ENCODE measurements around the gene LSG1.

The LSG1 gene

GRCh38 chr3:194686816-194687637, 15.0 kb upstream of the LSG1 start:
- peak; percentile 23 for DNase-seq

GRCh38 chr3:194686414-194686815, 14.4 kb upstream of the LSG1 start:
- DNase-seq, result no peak

DNA sequence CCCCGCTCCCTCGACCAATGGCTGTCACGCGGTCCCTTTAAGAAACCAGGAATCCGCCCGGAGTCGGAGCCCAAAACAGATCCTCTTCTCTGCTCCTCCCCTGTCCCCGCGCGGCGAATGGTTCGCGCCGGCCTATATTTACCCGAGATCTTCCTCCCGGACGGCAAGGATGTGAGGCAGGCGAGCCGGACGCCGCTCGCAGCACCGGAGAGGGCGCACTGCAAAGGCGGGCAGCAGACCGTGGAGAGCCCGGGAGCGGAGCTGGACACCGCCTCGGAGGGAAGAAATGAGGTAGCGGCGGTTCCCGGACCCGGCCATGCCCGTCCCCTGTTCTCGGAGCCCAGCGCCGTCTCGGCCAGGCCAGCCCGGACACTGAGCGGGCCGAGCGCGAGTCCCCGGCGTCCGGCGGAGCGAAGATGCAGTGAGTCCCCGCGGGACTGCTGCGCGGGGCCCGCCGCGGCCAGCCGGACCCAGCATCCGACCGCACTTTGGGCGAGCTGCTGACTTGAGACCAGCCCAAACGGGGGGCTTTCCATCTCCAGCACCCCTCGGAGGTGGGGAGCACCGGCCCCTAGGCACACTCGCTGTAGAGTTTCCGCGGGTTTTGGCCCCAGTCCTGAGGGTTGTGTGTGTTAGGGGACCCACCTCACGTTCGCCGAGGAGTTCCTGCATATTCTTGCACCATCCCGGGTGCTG, 13.9 kb upstream of the LSG1 start, which contains the start of gene FAM43A:
Gene FAM43A (plus strand): TSS at position 166 of the 696 bp plus-strand sequence. CDS start 944 bp downstream, outside the sequence.
- DNase-seq, result peak; percentile 93

- no peak for DNase-seq
Measured at GRCh38 chr3:194685065-194685717, 13.2 kb upstream of the LSG1 start.

GRCh38 chr3:194683380-194683779, 11.4 kb upstream of the LSG1 start:
- DNase-seq, result no peak

DNA sequence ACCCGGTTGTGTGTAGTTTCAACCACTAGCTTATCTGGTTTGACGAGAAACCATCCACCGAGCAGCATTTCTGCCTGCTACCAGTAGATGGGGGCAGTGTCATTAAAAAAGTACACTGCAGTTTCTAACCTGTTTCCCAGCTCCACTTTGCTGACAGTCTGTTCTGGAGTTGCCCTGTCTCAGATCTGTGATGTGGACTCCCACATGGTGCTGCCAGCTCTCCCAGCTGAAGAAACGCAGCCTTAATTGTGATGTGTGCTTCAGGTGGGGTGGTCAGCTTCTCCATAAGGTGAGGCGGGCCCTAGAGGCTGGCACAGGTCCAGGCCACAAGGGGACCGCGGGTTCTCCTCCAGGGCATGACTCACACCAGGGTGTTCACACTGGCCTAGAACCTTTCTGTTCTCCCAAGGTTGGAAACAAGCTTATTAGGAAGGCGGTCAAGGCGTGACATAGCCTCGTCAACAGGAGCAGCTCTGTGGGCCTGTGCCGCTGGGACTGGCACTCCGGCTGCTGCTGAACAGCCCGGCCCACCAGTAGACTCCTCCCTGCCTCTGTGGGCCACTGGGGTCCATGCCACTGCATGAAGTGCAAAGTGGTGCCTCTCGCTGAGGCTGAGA, 10.8 kb upstream of the LSG1 start:
- peak; percentile 88 for DNase-seq

GRCh38 chr3:194682189-194682693, 10.2 kb upstream of the LSG1 start:
- DNase-seq, result no peak

- DNase-seq, result no peak
Measured at GRCh38 chr3:194680888-194681615, 9.1 kb upstream of the LSG1 start.

DNA sequence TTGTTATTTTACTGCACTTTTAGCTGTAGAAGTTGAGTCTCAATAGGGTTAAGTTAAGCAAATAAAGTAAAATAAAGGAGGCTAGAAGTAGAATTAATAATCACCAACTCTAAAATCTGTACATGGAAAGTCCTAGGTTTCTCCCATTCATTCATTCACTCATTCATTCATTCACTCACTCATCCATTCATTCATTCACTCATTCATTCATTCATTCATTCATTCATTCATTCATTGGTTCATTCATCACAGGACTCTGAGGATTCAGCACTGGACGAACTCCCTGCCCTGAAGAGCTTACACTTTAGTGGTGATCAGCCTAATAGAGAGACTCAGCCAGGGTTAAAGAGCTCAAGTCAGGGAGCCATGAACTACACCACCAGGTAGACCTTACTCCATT, 4.5 kb upstream of the LSG1 start:
- DNase-seq, result no peak

DNA sequence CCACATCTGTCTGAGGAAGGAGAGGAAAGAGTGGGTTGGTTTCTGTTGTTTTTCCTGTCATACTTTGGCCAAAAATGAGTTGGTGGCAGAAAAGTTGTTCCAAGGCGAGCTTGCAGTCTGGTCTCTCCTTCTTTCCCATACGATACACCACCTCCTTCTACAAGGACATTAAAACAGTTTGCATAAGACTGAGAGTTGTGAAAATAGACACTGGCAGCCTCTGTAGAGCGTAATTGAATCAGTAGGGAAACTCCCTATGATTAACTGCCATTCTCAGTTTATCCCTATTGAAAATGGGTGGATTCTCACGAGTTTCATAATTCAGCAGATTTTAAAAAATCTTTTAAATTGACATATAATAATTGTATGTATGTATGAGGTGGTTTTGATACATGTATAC, 3.7 kb upstream of the LSG1 start:
- DNase-seq, result no peak

- no peak for DNase-seq
Measured at GRCh38 chr3:194675081-194675640, 3.2 kb upstream of the LSG1 start.

DNA sequence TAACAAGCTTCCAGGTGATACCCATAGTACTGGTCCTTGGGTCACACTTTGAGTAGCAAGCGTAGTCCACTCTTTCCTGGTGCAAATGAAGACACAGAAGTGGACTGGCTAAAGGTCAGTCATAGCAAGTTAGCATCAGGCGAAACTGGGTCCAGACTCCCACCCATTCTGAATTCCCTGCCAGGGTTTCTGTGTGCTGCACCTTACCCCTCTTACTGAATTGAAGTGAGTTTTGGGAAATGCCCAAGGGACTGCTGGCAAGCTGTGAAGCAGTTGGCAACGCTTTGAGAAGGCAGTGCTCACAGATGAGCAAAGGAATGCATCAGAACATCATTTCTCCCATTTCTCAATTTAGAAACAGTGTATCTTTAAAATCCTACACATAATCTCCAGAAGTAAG, 1.8 kb upstream of the LSG1 start:
- no peak for DNase-seq

GRCh38 chr3:194672876-194673275, 885 bp upstream of the LSG1 start:
- DNase-seq, result peak; percentile 30

DNA sequence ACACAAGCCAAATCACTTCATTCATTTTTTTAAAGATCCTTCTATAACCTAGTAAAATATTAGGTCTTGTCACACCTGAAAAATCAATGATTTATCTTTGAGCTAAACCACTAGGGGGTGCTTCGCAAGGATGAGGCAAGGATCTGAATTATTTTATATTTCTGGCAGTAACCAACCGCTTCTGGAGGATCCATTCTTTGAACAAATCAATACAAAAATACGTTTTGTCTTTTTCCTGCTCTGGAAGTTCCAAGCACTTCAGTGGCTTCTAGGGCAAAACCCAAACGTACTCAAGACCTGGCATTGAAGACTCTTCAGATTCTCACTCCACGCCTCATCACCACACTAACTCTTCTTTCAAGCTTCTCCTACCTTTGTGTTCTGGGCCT, 486 bp downstream of the LSG1 start:
- DNase-seq, result peak; percentile 22

DNA sequence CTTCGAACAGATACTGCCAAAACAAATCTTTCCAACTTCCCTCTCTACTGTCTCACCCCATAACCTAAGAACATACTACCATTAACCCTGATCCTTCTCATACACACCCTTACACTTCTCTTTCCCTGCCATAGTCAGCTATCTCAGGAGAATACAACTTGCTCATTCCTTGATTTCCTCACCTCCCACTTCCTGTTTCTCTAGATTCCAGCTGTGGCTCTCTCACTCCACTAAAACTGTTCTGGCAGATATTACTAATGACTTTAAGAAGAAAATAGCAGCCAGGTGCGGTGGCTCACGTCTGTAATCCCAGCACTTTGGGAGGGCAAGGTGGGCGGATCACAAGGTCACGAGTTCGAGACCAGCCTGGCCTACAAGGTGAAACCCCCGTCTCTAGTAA, 4.6 kb downstream of the LSG1 start:
- DNase-seq, result no peak

DNA sequence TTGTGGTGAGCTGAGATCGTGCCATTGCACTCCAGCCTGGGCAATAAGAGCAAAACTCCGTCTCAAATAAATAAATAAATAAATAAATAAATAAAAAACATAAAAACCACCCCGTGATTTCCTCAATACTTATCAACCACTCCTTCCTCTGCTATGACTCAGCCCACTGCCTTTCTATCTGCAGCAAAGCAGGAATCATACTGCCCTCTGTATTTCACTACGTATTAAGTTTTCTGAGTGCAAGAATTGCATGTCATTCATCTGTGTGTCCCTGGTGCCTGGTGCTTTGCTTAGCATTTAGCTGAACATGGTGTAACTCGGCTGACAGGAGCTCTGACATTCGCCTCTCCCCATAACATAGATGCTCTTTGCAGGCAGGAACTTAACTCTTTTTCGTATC, 7.1 kb downstream of the LSG1 start:
- DNase-seq, result no peak

GRCh38 chr3:194661946-194662345, 10.0 kb downstream of the LSG1 start:
- DNase-seq, result no peak

DNA sequence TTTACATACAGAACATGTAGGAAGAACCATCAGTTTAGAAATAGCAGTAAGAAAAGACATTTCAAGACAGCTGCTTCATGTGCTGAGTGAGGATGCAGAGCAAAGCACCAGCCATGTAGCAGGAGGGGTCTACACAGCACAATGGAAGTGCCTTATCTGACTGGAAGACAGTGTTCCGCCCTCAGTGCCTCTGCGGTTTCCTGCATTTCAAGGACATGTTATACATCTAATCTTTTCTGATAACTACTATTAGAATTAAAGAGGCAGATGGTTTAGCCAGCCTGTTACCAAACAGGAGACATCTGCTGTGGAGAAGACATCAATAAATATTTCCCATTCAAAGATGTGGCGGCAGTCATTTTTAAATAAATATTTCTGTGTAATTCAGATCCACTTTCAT, 10.6 kb downstream of the LSG1 start:
- no peak for DNase-seq

GRCh38 chr3:194659778-194660177, 12.2 kb downstream of the LSG1 start:
- no peak for DNase-seq

GRCh38 chr3:194658477-194659242, 13.3 kb downstream of the LSG1 start:
- no peak for DNase-seq

- no peak for DNase-seq
Measured at GRCh38 chr3:194657439-194657838, 14.6 kb downstream of the LSG1 start.

Measured in NCI-H774 (cell line).